Fibroblast of mammary gland (primary cell): Measurements from ENCODE around the gene CSPG4.
"Not testable (repeated sequence)": the region's sequence is repeated elsewhere in the genome, so short reads cannot be mapped to it uniquely, and the experiment has no call there.

Source experiments
- DNase-seq: peaks from one replicate; pipeline ENCODE4 v3.0.0-alpha.2; 2010; ENCODE audit warnings: low read depth
- H3K4me3 ChIP-seq: 2 replicates; pipeline ENCODE4 v1.5.1; 2011; ENCODE audit warnings: low read depth, mild to moderate bottlenecking, low read length, moderate library complexity; ENCODE audit not compliant: control insufficient read depth
- TF ChIP-seq, protein P1 (sequence below): conservative IDR thresholded peaks from 2 replicates; pipeline ENCODE4 v1.5.1; 2011; ENCODE audit warnings: low read depth, low read length, inconsistent platforms; ENCODE audit not compliant: control insufficient read depth, insufficient read depth

The CSPG4 gene

DNA sequence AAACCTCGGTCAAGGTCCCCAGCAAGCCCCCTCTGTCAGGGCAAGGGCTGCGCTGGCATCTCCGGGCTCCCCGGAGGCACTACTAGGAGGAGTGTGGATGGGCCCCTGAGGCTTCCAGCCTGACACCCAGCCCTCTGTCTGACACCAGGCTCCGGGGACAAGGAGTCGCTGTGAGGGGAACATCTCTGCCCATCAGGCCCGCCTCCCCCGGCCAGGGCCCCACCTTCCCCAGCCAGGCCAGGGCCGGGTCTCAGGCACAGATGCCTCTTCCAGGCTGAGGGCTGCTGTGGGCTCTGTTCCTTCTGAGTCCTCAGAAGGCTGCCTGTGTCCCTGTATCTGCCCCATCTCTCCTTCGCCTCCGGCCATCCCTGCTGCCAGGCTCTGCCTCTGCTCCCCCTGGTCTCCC, 15.8 kb downstream of the CSPG4 start:
- TF ChIP-seq, protein P1, sequence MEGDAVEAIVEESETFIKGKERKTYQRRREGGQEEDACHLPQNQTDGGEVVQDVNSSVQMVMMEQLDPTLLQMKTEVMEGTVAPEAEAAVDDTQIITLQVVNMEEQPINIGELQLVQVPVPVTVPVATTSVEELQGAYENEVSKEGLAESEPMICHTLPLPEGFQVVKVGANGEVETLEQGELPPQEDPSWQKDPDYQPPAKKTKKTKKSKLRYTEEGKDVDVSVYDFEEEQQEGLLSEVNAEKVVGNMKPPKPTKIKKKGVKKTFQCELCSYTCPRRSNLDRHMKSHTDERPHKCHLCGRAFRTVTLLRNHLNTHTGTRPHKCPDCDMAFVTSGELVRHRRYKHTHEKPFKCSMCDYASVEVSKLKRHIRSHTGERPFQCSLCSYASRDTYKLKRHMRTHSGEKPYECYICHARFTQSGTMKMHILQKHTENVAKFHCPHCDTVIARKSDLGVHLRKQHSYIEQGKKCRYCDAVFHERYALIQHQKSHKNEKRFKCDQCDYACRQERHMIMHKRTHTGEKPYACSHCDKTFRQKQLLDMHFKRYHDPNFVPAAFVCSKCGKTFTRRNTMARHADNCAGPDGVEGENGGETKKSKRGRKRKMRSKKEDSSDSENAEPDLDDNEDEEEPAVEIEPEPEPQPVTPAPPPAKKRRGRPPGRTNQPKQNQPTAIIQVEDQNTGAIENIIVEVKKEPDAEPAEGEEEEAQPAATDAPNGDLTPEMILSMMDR = no peak
- no peak for DNase-seq
- H3K4me3 ChIP-seq = no peak overlapping the region

DNA sequence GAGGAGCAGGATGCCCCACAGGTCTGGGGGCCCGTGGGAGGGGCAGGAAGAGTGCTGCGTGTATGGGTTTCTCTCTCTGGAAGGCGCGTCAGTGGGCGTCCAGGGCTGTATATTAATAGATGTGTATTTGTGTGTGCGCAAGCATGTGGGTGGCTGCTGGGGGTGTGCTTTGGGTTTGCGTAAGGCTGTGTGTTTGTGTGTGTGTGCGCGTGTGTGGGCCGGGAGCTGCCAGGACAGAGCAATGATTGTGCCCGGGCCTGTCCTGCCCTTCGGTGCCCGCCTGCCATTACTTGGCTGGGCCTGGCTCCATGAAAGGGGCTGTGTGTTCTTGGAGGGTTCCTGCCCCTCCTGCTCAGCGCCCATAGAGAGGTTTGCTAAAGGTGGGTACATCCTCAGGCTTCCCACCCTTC, 16.3 kb downstream of the CSPG4 start:
- TF ChIP-seq, protein P1 = no peak
- no peak overlapping the region for H3K4me3 ChIP-seq
- peak; percentile 8 for DNase-seq

DNA sequence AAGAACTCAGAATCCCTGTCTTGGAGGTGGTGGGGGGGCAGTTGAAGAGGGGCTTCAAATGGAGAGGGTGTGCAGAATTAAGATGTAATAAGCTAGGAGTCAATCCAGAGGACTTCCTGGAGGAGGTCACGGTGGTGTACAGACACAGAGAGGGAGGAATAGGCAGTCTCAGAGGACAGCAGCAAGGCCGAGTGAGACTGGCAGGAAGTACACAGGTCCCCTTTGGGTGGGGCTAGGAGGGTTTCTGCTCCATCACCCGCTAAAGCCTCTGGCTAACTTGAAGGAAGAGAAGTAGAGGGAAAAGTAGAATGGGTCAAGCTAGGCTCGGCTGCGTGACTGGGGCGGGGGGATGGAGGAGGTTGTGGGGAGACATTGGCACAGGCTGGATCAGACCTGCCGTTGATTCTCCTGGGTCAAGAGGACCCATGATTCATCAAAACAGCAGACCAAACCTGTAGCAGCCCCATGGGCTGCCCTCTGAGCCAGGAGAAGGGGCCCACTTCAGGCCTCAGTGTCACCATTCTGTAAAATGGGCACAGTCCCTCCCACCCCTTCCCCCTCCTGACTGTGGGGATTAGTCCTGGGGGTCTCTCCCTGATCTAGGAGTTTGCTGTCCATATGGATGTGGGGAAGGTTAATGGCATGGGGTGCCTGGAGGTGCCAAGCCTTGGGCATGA, 16.9 kb downstream of the CSPG4 start:
- DNase-seq = no peak
- TF ChIP-seq, protein P1 = no peak
- H3K4me3 ChIP-seq = no peak overlapping the region

DNA sequence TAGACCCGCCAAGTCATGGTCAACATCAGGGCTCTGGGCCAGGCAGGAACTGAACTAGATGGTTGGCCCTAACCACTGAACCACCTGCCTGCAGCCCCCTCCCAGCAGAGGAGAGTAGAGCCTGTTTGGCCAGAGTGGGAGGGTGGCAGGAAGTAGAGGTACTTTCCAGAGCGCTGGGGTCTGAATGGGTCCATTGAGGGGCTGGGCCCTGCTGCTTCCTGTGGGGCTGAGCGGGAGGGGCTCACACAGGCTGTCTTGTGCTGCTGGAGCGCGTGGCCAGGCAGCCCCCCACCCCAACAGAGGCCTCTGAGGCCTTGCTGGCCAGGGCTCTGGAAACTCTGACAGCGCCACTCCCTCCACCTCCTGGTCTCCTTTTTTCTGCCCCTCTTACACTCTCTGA, 17.4 kb downstream of the CSPG4 start:
- TF ChIP-seq, protein P1 = no peak
- DNase-seq = no peak
- no peak overlapping the region for H3K4me3 ChIP-seq

DNA sequence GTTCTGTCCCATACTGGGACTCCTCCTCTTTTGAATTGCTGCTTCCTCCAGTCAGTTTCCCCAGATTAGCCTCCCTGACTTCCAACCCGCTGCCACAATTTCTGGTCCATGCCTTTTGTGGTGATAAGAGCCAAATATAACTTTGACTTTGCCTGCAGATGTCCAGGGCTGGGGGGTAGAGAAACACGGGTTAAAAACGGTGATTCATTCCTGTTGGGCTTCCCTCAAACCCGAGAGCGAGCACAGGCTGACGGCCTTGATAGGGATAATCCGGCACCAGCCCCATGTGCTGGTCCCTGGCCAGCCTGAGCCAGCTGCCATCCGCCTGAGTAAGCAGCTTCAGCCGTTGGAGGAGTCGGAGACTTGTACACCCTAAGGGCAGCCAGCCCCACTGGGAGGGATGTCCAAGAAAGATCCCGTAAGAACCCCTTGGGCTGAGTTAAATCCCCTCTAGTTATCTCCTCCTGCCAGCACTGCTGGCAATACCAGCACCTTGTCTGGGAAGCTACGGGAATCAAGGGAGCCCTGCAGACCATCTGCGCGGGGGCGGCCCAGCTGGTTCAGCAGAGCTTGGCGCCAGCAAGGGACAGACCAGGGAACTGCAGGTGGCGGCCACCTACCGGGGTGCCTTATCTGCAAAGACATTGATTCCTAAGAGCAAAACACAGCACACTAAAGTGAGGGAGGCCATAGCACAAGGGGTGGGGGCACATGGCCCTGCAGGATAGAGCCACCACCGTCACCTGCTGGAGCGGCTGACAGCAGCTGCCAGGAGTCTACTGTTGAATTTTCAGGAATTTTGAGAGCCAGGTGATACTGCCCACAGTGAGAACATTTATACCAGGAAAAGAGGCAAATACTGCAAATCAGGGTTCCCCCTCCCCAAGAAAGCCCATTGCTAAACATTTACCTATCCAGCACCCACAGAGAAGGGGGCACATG, 18.1 kb downstream of the CSPG4 start:
- TF ChIP-seq, protein P1 = peak; percentile 25
- H3K4me3 ChIP-seq = no peak overlapping the region
- DNase-seq = peak; percentile 98

DNA sequence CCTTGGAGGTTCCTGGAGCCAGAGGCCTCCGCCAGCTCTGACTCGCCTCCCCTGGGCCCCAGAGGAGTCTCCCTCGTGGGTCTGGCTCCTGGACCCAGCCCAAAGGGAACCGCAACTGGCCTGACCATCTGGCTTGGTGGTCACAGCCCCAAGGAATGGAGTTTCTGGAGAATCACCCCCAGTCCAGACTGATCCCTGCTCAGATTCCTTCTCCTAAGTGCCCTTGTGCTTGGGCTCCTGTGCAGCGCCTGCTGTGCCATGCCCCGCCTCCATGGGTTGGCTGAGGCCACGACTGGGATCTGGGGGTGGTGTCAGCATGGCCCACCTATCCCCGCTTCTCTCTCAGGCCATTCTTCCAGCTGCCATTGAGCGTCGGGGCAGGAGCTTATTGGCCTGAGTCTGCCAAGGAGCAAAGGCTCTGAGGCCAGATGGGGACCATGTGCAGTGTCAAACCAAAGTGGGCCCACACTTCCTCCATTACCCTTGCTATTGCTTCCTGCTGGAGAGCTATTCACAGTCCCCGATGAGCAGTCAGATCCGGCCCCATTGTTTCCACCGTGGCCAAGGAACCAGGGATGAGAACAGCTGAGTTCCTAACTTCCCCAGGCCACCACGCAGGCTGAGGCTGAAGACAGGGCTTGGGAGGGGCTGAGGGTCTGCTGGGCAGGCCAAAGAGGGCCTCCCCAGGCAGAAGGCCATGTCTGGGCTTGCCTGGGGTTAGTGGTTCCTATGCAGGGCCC, 19.0 kb downstream of the CSPG4 start:
- H3K4me3 ChIP-seq = no peak overlapping the region
- TF ChIP-seq, protein P1 = no peak
- peak; percentile 84 for DNase-seq

DNA sequence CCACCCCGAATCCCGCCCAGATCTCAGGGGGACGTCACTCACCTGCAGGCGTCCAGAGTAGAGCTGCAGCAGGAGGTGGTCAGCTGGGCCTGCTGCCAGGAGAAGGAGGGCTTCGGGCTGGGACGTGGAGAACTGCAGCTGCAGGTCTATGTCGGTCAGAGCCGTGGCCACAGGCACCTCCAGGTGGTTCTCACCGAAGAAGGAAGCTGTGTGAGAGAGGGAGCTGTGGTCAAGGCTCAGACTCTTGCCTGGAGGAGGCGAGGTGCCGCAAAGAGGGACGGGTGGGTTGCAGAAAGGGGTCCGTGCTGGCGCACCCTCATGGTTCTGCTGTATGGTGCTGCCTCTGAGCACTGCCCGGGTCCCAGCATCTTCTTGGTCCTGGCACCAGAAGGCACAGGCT, 19.6 kb downstream of the CSPG4 start:
- DNase-seq, H3K4me3 ChIP-seq: not testable (repeated sequence)

DNA sequence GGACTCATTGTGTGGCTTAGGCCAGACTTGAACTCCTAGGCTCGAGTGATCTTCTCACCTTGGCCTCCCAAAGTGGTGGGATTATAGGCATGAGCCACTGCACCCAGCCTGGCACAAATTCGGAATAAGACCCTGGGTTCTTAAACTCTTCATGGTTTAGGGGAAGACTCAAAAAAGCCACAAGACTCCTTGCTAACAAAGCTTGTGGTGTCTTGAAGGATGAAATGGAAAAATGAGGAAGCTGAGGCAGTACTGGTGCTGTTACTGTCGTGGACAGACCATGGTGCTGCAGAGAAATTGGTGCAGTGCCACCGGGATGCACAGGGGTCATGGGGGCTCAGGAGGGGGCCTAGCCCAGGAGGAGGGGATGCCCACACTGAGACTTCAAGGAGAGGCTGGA, 20.3 kb downstream of the CSPG4 start:
- not testable (repeated sequence) for H3K4me3 ChIP-seq

DNA sequence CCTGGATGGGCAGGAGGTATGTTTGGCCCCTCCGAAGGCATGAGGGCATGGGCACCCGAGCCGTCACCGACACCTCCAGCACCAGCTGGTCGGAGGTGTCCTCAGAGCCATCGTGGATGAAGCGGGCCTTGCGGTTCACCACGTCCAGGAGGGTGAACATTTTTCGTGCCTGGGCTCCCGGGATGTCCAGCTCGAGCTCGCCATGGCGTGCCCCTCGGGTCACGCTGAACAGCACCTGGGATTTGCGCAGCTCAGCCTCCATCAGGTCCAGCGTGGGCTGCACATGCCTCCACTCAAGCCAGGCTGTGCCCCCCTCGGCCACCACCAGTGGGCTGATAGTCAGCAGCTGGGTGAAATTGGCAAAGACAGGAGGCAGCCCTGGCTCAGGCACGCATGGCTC, 23.2 kb downstream of the CSPG4 start:
- H3K4me3 ChIP-seq, DNase-seq: not testable (repeated sequence)

More for the DNA sequence above, 20.3 kb downstream of the CSPG4 start:
- not testable (repeated sequence) for DNase-seq
